ENCODE results near the gene ASB2.

ASB2 gene

DNA sequence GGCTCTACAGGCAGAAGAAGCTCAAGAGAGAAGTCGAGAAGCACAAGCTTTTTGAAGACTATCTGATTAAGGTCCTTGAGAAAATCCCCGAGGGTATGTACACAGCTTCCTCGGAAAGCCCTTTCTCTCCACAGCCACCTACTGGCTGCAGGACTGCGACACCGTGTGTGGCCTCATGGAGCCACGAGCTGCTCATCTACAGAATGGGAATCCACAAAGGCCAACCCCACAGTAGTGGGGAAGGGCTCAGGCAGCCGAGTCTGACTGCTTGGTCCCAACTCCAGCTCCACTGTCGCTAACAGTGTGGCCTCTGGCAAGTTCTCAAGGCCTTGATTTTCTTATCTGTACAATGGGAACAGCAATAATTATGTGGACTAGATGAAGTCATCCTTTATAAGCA lies 23.2 kb upstream of the ASB2 start:
- no peak for DNase-seq

DNA sequence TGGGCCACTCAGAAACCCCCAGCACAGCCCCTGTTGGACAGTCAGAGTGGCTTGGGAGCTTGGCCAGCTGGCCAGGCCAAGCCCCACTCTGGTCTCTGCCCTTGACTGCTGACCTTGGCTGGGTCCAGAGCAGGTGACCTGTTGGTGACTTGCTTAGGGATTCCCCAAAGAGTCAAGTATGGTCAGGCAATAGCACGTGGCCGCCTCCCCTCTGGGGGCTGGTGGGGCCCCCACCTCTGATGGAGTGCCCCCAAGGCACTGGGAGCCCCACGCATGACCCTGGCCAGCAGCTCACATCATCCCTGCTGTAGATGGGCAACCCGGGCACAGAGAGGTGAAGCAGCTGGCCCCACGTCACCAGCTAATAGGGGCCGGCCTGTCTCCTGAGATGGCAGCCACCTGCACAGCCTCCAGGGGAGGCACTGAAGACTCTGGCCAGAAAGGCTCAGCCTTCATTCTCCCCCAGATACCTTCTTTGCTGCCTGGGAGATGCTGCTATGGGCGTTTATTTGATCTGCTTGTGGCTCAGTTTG lies 22.6 kb upstream of the ASB2 start:
- DNase-seq: no peak

DNA sequence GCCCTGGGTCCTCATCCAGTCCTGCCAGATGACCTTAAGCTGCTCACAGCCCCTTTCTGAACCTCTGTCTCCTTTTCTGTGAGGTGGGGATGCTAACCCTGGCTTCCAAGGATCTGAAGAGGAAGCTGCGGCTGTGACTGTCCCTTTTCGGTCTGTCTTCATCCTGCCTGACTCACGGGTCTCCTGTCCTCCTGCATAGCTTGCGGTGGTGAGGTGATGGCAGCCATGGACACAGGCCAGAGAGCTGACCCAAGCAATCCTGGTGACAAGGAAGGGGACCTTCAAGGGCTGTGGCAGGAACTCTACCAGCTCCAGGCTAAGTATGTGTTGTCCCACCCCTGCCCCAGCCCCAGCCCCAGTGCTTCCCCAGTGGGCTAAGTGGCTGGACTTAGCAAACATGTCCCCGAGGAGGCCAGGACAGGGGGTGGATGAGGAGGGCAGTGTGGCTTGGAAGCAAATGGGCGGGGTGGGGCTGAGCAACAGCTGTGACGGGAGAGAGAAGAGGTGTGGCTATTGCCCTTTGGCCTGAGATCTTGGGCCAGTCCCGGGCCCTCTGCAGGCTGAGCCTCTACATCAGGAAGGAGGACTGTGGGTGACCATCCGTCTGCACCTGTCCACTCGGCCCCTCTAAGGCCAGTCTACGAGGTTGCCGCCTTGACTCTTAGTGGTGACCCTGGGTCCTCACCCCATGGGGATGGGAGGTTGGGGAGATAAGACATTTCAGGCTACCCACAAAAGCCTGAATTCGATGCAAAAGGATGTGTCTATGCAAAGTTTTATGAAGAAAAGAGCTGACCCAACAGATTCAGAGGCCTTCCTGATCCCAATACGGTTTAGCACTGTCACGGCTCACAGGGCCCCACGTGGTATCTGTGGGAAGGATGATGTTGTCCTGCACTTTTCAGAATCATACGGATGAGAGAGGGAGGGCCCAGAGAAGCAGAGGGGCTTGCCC lies 21.8 kb upstream of the ASB2 start:
- DNase-seq: no peak

DNA sequence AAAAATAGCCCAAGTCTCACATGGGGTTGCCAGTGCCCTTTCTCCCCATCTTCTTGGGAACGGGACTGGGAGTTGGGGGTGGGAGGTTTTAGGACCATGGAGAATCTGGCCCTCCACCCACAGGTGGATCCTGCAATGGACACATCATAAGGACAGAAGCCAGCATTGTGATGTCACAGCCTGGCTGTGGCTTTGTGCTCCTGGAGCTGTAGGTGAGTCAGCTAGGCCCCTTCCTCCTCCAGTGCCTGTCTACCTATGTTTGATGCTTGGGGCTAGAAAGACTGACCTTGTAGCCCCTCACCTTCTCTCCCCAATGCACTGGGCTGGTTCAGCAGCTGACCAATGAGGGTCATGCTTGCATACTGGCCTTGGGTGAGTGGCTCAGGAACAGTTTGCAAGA lies 20.7 kb upstream of the ASB2 start, which contains the start of gene CCDC197:
Gene CCDC197 (plus strand): TSS at position 220 of the 400 bp plus-strand sequence. CDS start 831 bp downstream, outside the sequence.
- no peak for DNase-seq

DNA sequence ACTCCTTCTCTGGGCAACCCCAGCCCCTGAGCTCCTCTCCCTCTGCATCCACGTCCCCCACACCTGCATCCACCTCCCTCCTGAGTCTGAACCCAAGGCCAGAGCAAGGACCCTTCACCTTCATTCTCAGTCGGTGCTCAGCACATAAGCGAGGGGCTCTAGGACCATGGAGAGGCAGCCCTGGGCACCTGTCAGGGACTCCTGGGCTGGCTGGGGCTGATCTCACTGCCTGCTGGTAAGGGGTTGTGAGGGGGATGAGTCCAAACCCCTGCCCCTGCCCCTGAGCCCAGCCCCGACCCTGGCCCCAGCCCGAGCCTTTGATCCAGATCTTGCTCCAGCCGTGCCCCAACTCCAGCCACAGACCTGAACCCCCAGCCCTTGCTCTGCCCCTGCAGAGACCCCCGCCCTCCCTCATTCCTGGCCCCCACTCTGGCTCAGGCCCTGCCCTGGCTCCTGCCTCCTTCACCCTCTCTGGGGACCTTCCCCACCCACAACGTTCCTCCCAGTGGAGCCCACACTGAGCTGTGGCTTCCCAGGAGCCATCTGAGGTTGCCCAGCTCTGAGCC lies 19.8 kb upstream of the ASB2 start:
- no peak for DNase-seq

DNA sequence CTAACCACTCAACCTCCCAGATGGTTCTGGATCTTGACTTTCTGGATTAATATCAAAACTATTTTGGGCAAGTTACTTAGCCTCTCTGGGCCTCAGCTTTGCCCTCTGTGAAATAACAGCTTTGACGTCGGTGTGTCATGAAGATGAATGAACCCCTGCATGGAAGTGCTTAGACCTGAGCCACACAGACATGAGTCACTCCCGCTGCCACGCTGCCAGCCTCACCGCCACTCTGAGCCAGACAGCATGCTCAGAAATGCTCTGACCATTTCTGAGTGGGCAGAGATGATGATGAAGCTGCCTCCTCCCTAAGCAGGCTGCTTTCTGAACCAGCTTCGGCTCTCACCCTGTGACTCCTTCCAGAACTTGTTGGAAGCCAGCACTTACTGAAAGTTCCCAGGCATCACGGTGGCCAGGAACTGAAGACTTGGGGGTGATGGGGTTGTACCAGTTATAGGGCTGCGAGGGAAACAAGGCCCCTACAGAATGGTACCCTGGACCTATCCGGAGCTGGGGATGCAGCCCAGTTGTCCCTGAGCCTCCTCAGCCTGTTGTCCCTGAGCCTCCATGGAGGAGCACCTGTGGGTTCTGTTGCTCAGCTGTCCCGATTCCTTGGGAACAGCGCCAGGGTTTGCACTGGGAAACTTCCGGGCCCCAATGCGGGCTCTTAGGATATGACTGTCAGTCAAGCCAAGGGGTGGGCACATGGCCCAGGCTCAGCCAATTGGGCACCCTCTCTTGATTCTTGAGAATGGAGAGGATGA lies 18.7 kb upstream of the ASB2 start:
- DNase-seq: no peak

DNA sequence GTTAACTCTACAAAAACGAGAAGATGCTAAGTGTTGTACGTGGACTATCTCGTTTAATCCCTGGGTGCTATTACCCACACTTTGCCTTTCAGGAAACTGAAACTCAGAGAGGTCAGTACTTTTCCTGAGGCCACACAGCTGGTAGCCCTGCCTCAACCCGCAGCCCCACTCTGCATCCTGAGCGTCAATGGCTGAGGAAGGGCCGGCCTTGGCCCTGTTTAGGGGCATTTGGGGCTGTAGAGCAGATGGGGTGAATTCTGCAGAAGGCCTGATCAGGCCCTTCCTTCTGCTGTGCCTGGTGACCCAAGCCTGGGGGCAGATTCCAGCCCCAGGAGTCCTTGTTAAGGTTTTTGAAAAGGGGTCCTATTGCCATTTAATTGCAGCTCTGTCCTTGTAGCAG lies 17.0 kb upstream of the ASB2 start:
- DNase-seq: no peak

DNA sequence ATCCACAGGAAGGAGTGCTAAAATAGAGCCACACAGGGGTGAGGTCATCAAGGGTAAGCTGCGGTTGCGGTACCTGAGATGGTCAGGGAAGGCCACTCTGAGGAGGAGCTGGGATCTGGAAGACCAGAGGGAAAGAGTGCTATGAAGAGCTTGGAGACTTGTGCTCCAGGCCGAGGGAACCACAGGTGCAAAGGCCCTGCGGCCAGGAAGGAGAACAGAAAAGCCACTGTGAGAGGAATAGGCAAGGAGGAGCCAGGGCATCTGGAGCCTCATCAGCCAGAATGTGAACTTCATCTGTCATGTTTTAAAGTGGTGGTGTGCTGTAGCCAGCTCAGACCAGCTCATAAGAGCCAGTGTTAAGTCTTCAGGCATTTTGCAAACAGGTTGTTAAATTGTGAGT lies 15.3 kb upstream of the ASB2 start:
- DNase-seq: no peak

DNA sequence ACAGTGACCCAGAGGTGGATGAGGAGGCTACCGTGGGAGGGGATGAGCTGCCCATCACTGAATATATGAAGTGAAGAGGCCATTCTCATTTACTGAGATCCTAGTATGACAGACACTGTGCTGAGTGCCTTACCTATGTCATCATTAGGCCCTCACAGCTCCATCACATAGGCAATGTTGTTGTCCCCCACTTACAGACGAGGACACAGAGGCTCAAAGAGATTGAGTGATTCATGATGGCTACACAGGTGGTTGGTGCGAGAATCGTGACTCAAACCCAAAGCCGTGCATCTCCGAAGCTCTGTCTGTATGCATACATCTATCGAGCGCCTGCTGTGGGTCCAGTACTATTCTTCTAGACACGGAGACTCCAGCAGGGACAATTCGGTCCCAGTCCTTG lies 14.8 kb upstream of the ASB2 start:
- no peak for DNase-seq

DNA sequence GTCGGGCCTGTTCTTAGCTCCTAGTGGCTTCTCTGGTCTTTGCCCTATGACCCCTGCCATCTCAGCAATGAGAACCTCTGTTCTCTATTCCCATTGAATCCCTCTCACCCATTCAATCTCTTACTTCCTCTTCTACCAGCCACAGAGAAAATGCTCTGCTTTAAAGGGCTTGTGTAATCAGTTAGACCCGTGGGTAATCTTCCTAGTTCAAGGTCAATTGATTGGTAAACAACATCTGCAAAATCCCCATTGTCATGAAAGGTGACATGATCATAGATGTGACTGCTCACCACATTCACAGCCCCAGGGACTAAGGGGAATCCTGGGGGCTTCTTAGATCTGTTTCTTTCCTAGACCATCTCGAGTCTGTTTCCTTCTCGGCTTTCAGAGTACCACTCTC lies 13.6 kb upstream of the ASB2 start:
- DNase-seq: no peak

DNA sequence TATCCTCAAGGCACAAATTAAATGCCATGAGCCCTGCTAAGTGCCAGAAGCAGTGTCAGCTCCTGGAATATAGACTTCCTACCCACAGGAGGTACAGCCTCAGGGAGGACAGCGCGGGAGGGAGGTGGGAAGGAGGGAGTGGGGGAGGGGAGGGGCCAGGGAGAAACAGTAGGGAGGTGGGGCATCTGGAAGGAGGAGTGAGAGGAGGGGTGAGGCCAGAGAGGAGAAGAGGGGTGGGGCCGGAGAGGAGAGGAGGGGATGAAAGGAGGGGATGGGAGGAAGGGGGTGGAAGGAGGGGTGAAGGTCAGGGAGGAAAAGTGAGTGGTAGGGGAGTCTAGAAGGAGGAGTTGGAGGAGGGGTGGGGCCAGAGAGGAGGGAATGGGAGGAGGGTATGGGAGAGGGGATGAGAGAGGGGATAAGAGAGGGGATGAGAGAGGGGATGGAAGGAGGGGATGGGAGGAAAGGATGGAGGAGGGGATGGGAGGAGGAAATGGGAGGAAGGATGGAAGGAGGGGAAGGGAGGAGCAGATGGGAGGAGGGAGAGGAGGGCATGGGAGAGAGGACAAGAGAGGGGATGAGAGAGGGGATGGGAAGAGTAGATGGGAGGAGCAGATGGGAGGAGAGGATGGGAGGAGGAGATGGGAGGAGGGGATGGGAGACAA lies 11.6 kb upstream of the ASB2 start:
- DNase-seq: no peak

DNA sequence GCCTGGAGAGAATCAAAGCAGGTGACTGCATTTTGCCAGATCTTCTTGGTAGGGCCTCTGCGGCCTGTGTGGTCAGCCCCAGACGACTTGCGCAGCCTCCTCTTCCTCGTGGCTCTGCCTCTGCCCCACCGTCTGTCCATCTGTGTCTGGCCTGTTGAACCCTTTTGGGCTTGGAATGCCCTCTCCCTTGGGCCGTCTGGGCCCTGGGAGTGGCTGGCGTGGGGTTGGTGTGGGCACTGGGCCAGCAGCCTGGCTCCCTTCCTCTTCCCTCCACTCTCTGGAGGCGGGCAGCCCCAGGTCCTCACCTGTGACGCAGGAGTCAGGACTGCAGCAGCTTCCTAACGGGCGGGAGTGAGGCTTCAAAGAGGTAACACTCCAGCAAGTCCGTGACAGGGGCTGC lies 11.0 kb upstream of the ASB2 start:
- no peak for DNase-seq

DNA sequence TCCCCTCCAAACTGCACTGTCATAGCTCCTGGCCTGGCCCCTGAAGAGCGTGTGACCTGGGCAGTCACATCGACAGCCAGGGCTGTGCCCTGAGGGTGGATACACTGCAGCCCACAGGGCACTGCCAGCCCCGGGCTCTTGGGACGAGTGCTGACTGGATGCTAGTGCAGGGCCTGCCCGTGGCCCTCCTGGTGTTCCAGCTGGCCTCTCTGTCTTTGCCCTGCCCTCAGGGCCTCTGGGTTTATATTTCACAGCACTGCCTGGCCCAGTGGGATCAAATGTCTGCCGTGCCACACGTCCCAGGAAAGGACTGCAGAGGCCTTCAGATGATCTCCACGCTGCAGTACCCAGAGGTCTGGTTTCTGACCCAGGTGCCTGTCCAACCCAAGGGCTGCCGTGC lies 10.6 kb upstream of the ASB2 start:
- DNase-seq: no peak

DNA sequence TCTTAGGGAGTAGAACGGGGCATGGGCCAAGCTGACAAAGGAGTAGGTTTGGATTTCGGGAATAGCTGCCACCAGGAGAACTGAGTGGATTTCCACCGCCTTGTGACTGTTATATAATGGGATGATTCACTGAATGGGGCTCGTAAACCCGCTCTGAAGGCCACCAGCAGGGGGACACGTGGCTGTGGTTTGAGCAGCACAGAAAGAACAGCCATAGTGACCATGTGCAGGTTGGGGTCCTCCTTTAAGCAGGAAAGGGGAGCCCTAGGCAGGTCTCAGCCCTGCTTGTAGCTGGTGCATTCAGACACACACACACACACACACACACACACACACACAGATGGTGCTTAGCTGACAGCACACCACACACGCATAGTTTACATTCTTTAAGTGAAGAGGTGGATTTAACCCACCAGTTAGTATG lies 8.6 kb upstream of the ASB2 start:
- no peak for DNase-seq

DNA sequence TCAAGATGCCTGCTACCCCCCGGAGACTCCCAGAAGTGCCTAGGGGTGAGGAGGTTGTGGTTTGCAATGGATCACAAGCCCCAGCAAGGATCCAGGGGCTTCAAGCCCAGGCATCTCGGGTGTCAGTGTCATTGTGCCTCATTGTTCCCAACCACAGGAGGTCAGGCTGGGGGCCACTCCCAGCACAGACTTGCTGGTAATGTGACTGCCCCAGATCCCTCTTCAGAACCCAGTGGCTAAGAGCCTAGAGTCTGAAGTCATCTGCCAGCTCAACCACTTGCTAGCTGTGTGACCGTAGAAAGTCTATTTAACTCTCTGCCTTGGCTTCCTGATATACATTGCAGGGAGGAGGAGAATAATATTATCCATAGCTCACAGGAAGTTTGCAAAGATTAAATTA lies 7.7 kb upstream of the ASB2 start:
- no peak for DNase-seq

DNA sequence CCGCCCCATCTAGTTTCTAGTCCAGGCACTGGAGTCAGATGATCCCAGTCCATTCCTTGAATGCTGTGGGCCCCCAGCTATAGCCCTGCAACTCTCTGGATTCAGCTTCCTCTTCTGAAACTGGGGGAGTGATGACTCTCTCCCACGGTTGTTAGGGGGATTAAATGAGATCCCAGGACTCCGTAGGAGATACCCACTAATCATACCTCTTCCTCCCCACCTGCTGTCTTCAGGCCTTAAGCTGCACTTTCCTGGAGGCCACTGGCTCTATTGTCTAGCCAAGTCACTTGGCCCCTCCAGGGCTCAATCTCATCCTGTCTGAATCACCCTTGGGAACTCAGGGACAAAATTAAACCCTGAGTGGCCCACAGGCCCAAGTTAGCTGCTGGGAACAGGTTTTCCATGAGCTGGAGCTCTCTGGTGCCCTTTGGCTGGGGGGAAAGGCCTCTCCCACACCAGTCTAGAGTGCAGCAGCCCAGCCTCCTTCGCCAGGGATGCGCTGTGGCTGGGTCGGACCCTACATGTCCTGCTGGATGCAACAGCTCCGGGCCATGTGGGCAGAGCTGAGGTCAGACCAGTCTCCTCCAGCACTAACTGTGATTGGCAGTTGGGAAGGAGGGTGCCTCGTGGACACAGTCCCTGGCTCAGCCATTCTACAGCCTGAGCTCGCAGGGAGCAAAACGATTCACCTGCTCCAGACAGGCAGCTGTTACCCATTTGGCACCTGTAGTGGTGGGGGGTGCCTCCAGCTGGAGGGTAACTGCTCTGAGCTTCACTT lies 6.0 kb upstream of the ASB2 start:
- no peak for DNase-seq

DNA sequence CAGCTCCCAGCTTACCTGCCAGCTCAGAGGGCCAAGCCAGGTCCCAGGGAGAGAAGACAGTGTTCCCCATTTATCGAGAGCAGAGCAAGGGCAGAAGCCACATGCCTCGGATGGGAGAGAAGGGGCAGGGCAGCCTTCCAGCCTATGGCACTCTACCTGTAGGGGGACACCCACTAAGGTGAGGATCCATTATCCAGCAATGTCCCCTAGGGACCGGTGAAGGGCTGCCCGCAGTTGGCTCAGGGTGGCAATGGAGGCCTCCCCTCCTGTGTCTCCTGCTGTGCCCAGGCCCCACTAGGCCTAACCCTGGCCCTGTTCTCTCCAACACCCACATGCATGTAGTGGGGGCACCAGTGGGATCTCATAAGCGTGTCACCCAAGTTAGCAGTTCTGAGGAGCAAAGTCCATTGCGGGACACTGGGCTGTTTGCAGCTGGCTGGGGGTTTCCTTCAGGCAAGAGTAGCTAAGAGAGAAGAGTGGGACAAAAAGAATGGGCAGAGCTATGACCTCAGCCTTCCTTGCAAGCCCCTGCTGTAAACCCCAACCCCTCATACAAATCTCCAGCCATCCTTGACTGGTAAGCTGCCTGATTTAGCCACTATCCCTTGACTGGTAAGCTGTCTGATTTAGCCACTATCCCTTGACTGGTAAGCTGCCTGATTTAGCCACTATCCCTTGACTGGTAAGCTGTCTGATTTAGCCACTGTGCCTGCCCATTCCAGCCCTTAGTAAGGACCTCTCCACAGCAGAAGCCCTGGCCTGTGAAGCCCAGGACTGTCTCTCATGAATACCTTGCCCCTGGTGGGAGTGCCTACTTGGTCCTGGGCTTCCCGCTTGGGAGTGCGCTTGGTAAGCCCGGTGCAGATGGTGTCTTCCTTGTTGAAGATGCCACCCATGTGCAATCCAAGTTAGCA lies 5.2 kb upstream of the ASB2 start:
- no peak for DNase-seq

DNA sequence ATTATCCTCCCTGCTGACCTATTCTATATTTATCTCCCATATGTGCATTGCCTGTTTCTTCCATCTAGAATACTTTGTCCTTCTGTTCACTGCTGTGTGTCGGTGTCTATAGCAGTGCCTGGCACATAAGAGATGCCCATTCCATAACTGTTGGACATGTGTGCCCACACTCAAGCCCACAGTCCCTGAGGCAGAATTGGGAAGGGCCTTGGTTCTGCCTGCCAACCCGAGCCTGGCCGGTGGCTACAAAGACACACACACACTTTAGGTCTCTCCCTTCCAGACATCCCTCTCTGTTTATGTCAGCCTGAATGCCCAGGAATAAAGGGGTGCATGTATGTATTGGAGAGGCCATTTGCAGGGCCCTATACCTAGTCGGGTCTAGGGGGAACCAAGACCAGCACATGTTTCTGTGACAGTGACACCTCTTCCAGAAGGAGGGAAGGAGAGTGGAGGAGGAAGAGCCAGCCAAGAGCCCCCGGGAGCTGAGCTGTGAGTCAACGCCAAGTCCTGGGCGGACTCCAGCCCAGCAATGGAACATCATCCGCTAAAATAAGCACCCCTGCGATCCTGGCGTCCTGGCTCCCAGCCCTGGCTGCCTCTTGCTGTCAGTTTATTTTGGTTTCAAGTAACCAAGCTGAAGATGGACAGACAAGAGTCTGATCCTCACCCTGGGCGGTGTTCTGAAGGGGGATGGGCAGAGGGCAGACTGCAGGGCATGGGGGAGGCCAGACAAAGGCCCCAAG lies 4.3 kb upstream of the ASB2 start:
- DNase-seq: no peak

DNA sequence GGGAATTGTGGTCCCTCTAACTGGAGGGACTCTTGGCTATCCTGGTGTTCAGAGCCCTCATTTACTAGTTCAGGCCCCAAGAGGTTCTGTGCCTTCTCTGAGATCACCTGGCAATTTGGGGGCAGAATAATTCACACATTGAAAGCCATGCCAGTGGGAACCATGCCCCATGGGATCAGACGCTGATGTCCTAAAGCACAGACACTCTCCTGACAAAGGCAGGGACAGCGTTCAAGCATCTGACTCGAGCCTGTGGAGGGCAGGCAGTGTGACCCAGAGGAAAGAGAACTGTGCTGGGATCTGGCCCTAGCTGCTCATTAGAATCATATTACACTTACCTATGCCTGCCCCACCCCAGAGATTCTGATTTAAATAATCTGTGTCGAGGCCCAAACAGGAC lies 2.4 kb upstream of the ASB2 start:
- DNase-seq: no peak
